Measurements from ENCODE around the gene PASK.

Gene PASK

GRCh38 chr2:241111440-241111805 is 37.8 kb downstream of the PASK start:
- H3K4me3 ChIP-seq (ENCODE audit: low read depth, low read length) = no peak overlapping the region
- DNase-seq (ENCODE audit: low read depth) = no peak

GRCh38 chr2:241110607-241111439 is 38.4 kb downstream of the PASK start:
- TF ChIP-seq CTCF (IDR thresholded peaks at IDR 0.05; ENCODE audit: low read depth, low read length, missing control alignments) = no peak
- in situ Hi-C loops (cut with HindIII; ENCODE audit: low sequenced_read_pairs) = no loop called here
- DNase-seq (ENCODE audit: low read depth) = no peak
- H3K4me3 ChIP-seq (ENCODE audit: low read depth, low read length) = no peak overlapping the region

More at GRCh38 chr2:241111440-241111805, 37.8 kb downstream of the PASK start:
- in situ Hi-C loops (cut with HindIII; ENCODE audit: low sequenced_read_pairs) = no loop called here
- no peak for TF ChIP-seq CTCF (IDR thresholded peaks at IDR 0.05; ENCODE audit: low read depth, low read length, missing control alignments)

- in situ Hi-C loops (cut with HindIII; ENCODE audit: low sequenced_read_pairs) = no loop called here
- DNase-seq (ENCODE audit: low read depth) = no peak
- TF ChIP-seq CTCF (IDR thresholded peaks at IDR 0.05; ENCODE audit: low read depth, low read length, missing control alignments) = no peak
- no peak overlapping the region for H3K4me3 ChIP-seq (ENCODE audit: low read depth, low read length)
These were observed 39.1 kb downstream of the PASK start for GRCh38 chr2:241110089-241110606.

GRCh38 chr2:241109210-241110088 is 39.8 kb downstream of the PASK start:
- no peak for TF ChIP-seq CTCF (IDR thresholded peaks at IDR 0.05; ENCODE audit: low read depth, low read length, missing control alignments)
- no peak overlapping the region for H3K4me3 ChIP-seq (ENCODE audit: low read depth, low read length)
- DNase-seq (ENCODE audit: low read depth) = no peak
- in situ Hi-C loops (cut with HindIII; ENCODE audit: low sequenced_read_pairs) = no loop called here

- in situ Hi-C loops (cut with HindIII; ENCODE audit: low sequenced_read_pairs) = no loop called here
- TF ChIP-seq CTCF (IDR thresholded peaks at IDR 0.05; ENCODE audit: low read depth, low read length, missing control alignments) = no peak
- no peak for DNase-seq (ENCODE audit: low read depth)
- no peak overlapping the region for H3K4me3 ChIP-seq (ENCODE audit: low read depth, low read length)
These were observed 40.7 kb downstream of the PASK start for GRCh38 chr2:241108271-241109209.

Measured in astrocyte of the cerebellum (primary cell).